PC-9 (cell line): ENCODE results near the gene MAMLD1. TPM values are rescaled to one million over a fixed set of nuclear protein-coding genes. Genes with fewer than 3 reads are reported as not detected.

Experiments used
- BruUV-seq: library from RNA; stranded (reverse); fragments of 400-500 nt; replicated peaks from 2 replicates; lab custom pipeline; 2021; lab: Mats Ljungman, UMichigan
- CTCF ChIA-PET: fragments of 300-600 bp; sonication (Branson Sonifier 250); formaldehyde crosslinking; loops from one replicate; lab custom pipeline; 2022; ENCODE audit warnings: antibody characterized with exemption; lab: Charles Lee
- POLR2A ChIA-PET: fragments of 300-600 bp; sonication (Branson Sonifier 250); formaldehyde crosslinking; loops from one replicate; lab custom pipeline; 2022; ENCODE audit warnings: antibody characterized with exemption; ENCODE audit not compliant: unreplicated experiment; lab: Charles Lee
- DNase-seq, 2 experiments: peaks; one replicate each; pipeline versions ENCODE4 v3.0.0 to v3.0.0-alpha.2; 2015 to 2022; ENCODE audit warnings: mixed read lengths in 1 of 2
- H2AFZ ChIP-seq: fragments of 200-600 bp; sonication (generic); 2 replicates; pipeline ENCODE4 v1.8.1; 2017; ENCODE audit warnings: antibody characterized with exemption
- H3F3A ChIP-seq: fragments of 200-600 bp; sonication (generic); 2 replicates; pipeline ENCODE4 v1.8.1; 2017; ENCODE audit warnings: antibody characterized with exemption, mild to moderate bottlenecking, low read depth; ENCODE audit not compliant: insufficient read depth
- H3K27ac ChIP-seq: fragments of 200-600 bp; sonication (generic); 2 replicates; pipeline ENCODE4 v1.6.1; 2016; ENCODE audit warnings: mixed run types
- H3K27me3 ChIP-seq: fragments of 200-600 bp; sonication (generic); 2 replicates; pipeline ENCODE4 v1.6.1; 2016; ENCODE audit warnings: low read depth, mixed run types; ENCODE audit not compliant: insufficient read depth
- H3K36me3 ChIP-seq: fragments of 200-600 bp; sonication (generic); 2 replicates; pipeline ENCODE4 v1.6.1; 2016; ENCODE audit warnings: low read depth, mixed run types
- H3K4me1 ChIP-seq: fragments of 200-600 bp; sonication (generic); replicated peaks from 2 replicates; pipeline ENCODE4 v1.6.1; 2016; ENCODE audit warnings: mixed run types; ENCODE audit not compliant: insufficient read depth
- H3K4me2 ChIP-seq: fragments of 200-600 bp; sonication (generic); 2 replicates; pipeline ENCODE4 v1.6.1; 2017; ENCODE audit warnings: mixed run types
- H3K4me3 ChIP-seq: fragments of 200-600 bp; sonication (generic); 2 replicates; pipeline ENCODE4 v1.6.1; 2016; ENCODE audit warnings: mixed run types
- H3K79me2 ChIP-seq: fragments of 200-600 bp; sonication (generic); 2 replicates; pipeline ENCODE4 v1.6.1; 2017; ENCODE audit warnings: low read depth, mixed run types
- H3K9me2 ChIP-seq: fragments of 200-600 bp; sonication (generic); 2 replicates; pipeline ENCODE4 v1.8.1; 2017; ENCODE audit warnings: mild to moderate bottlenecking; ENCODE audit not compliant: insufficient read depth
- H3K9me3 ChIP-seq: fragments of 200-600 bp; sonication (generic); 2 replicates; pipeline ENCODE4 v1.8.1; 2016; ENCODE audit warnings: low read depth; ENCODE audit not compliant: insufficient read depth
- H4K20me1 ChIP-seq: fragments of 200-600 bp; sonication (generic); 2 replicates; pipeline ENCODE4 v1.8.1; 2017; ENCODE audit not compliant: insufficient read depth
- CTCF ChIP-seq: fragments of 200-600 bp; sonication (generic); conservative IDR thresholded peaks from 2 replicates; pipeline ENCODE4 v1.6.1; 2017; ENCODE audit warnings: mixed run types, antibody characterized with exemption, mild to moderate bottlenecking, moderate library complexity
- EZH2 ChIP-seq: fragments of 200-600 bp; sonication (generic); IDR thresholded peaks from 2 replicates; pipeline ENCODE4 v1.8.0; 2017; ENCODE audit warnings: antibody characterized with exemption, low read depth
- intact Hi-C: fragments of 100-400 bp; cut with micrococcal nuclease; formaldehyde crosslinking; loops from one replicate; pipeline ENCODE4 v1.10.0; 2022; ENCODE audit not compliant: unreplicated experiment
- total RNA-seq: library from RNA; stranded (reverse); gene quantifications from 2 replicates; pipeline ENCODE4 v1.2.3, GENCODE V29; 2021

MAMLD1 gene
- total RNA-seq, 1 experiment from 2014 or later, result 2.5 TPM

- H3K4me1 ChIP-seq, result 0 out of 2 replicates have a peak, but pooled peaks cover 4% of the 10 kb centered on the region
- no peak overlapping the region for H3K4me3 ChIP-seq
- H3K27me3 ChIP-seq, result no peaks in the 10 kb centered on the region
- H3K27ac ChIP-seq, result no peak overlapping the region
- no peak overlapping the region for H3K4me2 ChIP-seq
- DNase-seq, result peak in 1 of 2 experiments; percentile 19
- no peaks in the 10 kb centered on the region for H3F3A ChIP-seq
- H3K79me2 ChIP-seq, result no peaks in the 10 kb centered on the region
- no peaks in the 10 kb centered on the region for H3K9me3 ChIP-seq
- ChIA-PET POLR2A (no interaction called here), CTCF (no interaction called here)
- no TSS peak for BruUV-seq
- intact Hi-C loops, result no loop called here
- TF ChIP-seq CTCF (no peak), EZH2 (no peak)
- no peak overlapping the region for H2AFZ ChIP-seq
- no peaks in the 10 kb centered on the region for H3K9me2 ChIP-seq
- H3K36me3 ChIP-seq, result no peaks in the 10 kb centered on the region
- no peaks in the 10 kb centered on the region for H4K20me1 ChIP-seq
These were observed 93.3 kb downstream of the MAMLD1 start for GRCh38 chrX:150456466-150456865.

- Histone ChIP-seq H4K20me1 (no peaks in the 10 kb centered on the region), H3K36me3 (no peaks in the 10 kb centered on the region), H3K79me2 (no peaks in the 10 kb centered on the region), H2AFZ (no peak overlapping the region), H3F3A (no peaks in the 10 kb centered on the region), H3K27me3 (no peaks in the 10 kb centered on the region), H3K4me2 (no peak overlapping the region), H3K27ac (no peak overlapping the region), H3K9me3 (no peaks in the 10 kb centered on the region), H3K4me1 (0 out of 2 replicates have a peak, but pooled peaks cover 4% of the 10 kb centered on the region), H3K4me3 (no peak overlapping the region), H3K9me2 (no peaks in the 10 kb centered on the region)
- ChIA-PET POLR2A (no interaction called here), CTCF (no interaction called here)
- no TSS peak for BruUV-seq
- TF ChIP-seq EZH2 (no peak), CTCF (no peak)
- intact Hi-C loops, result no loop called here
- no peak for DNase-seq
These were observed 93.8 kb downstream of the MAMLD1 start for GRCh38 chrX:150456941-150457340.

GRCh38 chrX:150459196-150459595 is 96.1 kb downstream of the MAMLD1 start:
- no peaks in the 10 kb centered on the region for H3F3A ChIP-seq
- ChIA-PET POLR2A (no interaction called here), CTCF (no interaction called here)
- H2AFZ ChIP-seq, result no peak overlapping the region
- no TSS peak for BruUV-seq
- DNase-seq, result no peak
- no peak overlapping the region for H3K27ac ChIP-seq
- H3K4me3 ChIP-seq, result no peak overlapping the region
- H3K9me3 ChIP-seq, result no peaks in the 10 kb centered on the region
- H4K20me1 ChIP-seq, result no peaks in the 10 kb centered on the region
- H3K9me2 ChIP-seq, result no peaks in the 10 kb centered on the region
- intact Hi-C loops, result no loop called here
- no peaks in the 10 kb centered on the region for H3K36me3 ChIP-seq
- H3K4me1 ChIP-seq, result 0 out of 2 replicates have a peak, but pooled peaks cover 4% of the 10 kb centered on the region
- no peak for TF ChIP-seq CTCF
- no peaks in the 10 kb centered on the region for H3K79me2 ChIP-seq
- H3K4me2 ChIP-seq, result no peak overlapping the region
- no peaks in the 10 kb centered on the region for H3K27me3 ChIP-seq
